GM12878 (cell line): Measurements from ENCODE around the gene GAD2.

Experiments
- BRCA1 ChIP-seq: IDR thresholded peaks from 2 replicates; pipeline ENCODE4 v1.6.1; 2011; ENCODE audit warnings: low read depth, low read length, improper control_type of control experiment
- CHD1 ChIP-seq: IDR thresholded peaks from 2 replicates; pipeline ENCODE4 v1.6.1; 2012; ENCODE audit warnings: low read depth, low read length, improper control_type of control experiment
- CTCF ChIP-seq, 3 experiments: IDR thresholded peaks in 2 of 3; conservative IDR thresholded peaks in 1 of 3; 2 replicates each; pipeline ENCODE4 v1.5.1; 2011; ENCODE audit warnings: low read depth in 3 of 3, low read length in 3 of 3, mild to moderate bottlenecking in 3 of 3, control low read depth in 2 of 3, moderate library complexity in 2 of 3, inconsistent platforms in 1 of 3, mixed read lengths in 1 of 3; ENCODE audit not compliant: control insufficient read depth in 2 of 3, insufficient read depth in 1 of 3; ENCODE audit errors: extremely low read depth in 1 of 3
- EZH2 ChIP-seq: IDR thresholded peaks from 2 replicates; pipeline ENCODE4 v1.6.1; 2012; ENCODE audit warnings: low read depth, mild to moderate bottlenecking, control low read depth, inconsistent platforms, low read length, borderline replicate concordance; ENCODE audit not compliant: control insufficient read depth
- HDAC2 ChIP-seq: fragments of 200-600 bp; sonication (generic); IDR thresholded peaks from 2 replicates; pipeline ENCODE4 v1.6.1; 2017
- IRF3 ChIP-seq: fragments of 450-650 bp; IDR thresholded peaks from 2 replicates; pipeline ENCODE4 v1.6.1; 2014; ENCODE audit warnings: mild to moderate bottlenecking
- MAX ChIP-seq: IDR thresholded peaks from 2 replicates; pipeline ENCODE4 v1.6.1; 2012; ENCODE audit warnings: low read depth, low read length, improper control_type of control experiment
- PKNOX1 ChIP-seq: fragments of 450-650 bp; IDR thresholded peaks from 2 replicates; pipeline ENCODE4 v1.6.1; 2016; ENCODE audit warnings: mild to moderate bottlenecking
- POLR2A ChIP-seq: IDR thresholded peaks from 2 replicates; pipeline ENCODE4 v1.6.1; 2011; ENCODE audit warnings: low read depth, mild to moderate bottlenecking, low read length
- SUZ12 ChIP-seq: fragments of 200-600 bp; sonication (generic); IDR thresholded peaks from one replicate; pipeline ENCODE4 v1.6.1; 2018; ENCODE audit warnings: antibody characterized with exemption, mild to moderate bottlenecking; ENCODE audit not compliant: unreplicated experiment
- TBL1XR1 ChIP-seq: IDR thresholded peaks from 2 replicates; pipeline ENCODE4 v1.6.1; 2012; ENCODE audit warnings: low read depth, low read length, improper control_type of control experiment
- USF1 ChIP-seq: IDR thresholded peaks from 2 replicates; pipeline ENCODE4 v1.6.1; 2011; ENCODE audit warnings: borderline replicate concordance, low read depth, mild to moderate bottlenecking, moderate library complexity, mixed read lengths, low read length; ENCODE audit not compliant: insufficient read depth; ENCODE audit errors: extremely low read length

- TF ChIP-seq TBL1XR1: no peak
- TF ChIP-seq SUZ12: no peak
- TF ChIP-seq CTCF (IDR thresholded peaks at IDR 0.05 in 2 of 3, conservative IDR thresholded peaks at IDR 0.05 in 1 of 3; ENCODE audit: control insufficient read depth in 2 of 3, extremely low read depth in 1 of 3, insufficient read depth in 1 of 3, low read depth in 3 of 3, low read length in 3 of 3): no peak
- TF ChIP-seq PKNOX1: no peak
- TF ChIP-seq HDAC2: no peak
- TF ChIP-seq EZH2: no peak
- no peak for TF ChIP-seq POLR2A
- no peak for TF ChIP-seq CHD1
- TF ChIP-seq BRCA1: no peak
- no peak for TF ChIP-seq IRF3
- no peak for TF ChIP-seq MAX
- TF ChIP-seq USF1: no peak
These were observed 111.2 kb downstream of the GAD2 start for GRCh38 chr10:26327811-26328210.
